ENCODE results near the gene ECSCR.
"Not testable (repeated sequence)": the region's sequence is repeated elsewhere in the genome, so short reads cannot be mapped to it uniquely, and the experiment has no call there.

Gene ECSCR

DNA sequence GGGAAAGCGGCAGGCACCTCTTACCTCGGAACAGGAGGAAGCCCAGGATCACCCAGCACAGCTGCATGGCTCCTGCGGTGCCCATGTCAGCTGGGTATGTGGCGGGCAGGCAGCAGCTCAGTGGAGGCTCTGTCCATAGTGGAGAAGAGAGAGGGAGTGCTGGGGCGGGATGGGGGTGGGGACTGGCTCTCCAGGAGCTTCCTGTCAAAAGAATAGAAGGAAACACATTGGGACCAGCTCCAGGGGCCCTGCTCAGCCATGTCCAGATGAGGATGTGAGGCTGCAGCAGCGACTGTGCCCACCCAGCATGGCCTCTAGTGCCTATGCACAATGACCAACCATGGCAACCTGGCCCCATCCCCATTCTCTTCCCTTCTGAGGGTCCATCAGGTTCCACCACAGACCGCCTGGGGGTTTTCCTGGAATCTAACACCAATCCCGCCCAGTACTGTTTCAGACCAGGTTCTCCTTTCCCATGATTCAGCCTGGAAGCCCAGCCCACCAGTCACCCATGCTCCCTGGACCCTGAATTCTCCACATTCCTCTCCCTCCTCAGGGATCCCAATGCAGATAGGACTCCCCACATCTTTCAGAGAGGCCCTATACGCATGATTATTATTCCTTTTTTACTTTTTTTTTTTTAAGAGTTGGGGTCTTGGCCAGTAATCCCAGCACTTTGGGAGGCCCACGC lies at the start of gene ECSCR:
Gene ECSCR, minus strand, starts transcription at position 158 of the 691 bp plus-strand sequence. Its CDS starts 73 bp downstream, at position 85.
- no peak within 1 kb of the TSS for H3K4me3 ChIP-seq (ENCODE audit: low read depth, low read length)
- no peak for TF ChIP-seq CTCF (IDR thresholded peaks at IDR 0.05; ENCODE audit: low read depth, low read length)

DNA sequence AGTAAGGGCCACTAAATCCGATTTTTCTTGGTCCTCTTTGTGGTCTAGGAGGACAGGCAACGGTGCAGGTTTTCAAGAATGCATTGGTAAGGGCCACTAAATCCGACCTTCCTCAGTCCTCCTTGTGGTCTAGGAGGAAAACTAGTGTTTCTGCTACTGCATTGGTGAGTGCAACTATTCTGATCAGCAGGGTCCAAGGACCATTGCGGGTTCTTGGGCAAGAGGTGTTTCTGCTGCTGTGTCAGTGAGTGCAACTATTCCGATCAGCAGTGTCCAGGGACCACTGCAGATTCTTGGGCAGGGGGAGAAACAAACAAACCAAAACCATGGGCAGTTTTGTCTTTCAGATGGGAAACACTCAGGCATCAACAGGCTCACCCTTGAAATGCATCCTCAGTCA lies 42.2 kb upstream of the ECSCR start:
- H3K4me3 ChIP-seq (ENCODE audit: low read depth, low read length): not testable (repeated sequence)

DNA sequence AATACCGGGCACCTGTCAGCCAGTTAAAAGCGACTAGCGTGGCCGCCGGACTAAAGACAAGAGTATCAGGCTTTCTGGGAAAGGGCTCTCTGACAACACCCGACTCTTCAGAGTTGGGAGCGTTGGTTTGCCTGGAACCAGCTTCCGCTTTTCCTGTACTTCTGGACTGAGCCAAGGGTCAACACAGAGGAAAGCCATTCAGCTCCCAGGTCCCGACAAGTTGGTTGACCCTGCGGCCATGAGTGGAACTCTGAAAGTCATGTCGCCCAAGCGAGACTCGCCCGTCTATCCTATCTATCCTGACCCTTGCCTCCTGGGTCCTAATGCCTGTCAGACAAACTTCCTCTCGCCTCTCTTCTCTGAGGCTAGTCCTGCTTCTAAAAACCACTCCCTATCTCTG lies 41.3 kb upstream of the ECSCR start:
- H3K4me3 ChIP-seq (ENCODE audit: low read depth, low read length): not testable (repeated sequence)

- not testable (repeated sequence) for H3K4me3 ChIP-seq (ENCODE audit: low read depth, low read length)
These were observed 40.7 kb upstream of the ECSCR start for GRCh38 chr5:139503036-139503817.

DNA sequence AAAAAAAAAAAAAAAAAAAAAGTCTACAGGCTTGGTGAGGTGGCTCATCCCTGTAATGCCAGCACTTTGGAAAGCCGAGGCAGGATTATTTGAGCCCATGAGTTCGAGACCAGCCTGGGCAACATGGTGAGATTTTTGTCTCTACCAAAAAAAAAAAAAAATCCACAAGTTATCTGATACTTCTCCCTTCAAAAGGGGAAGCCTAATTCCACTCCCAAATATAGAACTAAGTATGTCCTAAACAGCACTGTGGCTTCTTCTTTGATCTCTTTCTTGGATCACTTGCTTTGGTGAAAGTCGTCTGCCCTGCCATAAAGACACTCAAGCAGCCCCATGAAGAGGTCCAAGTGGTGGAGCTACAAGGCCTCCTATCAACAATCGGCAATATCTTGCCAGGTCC lies 38.8 kb upstream of the ECSCR start:
- TF ChIP-seq CTCF (IDR thresholded peaks at IDR 0.05; ENCODE audit: low read depth, low read length): no peak
- H3K4me3 ChIP-seq (ENCODE audit: low read depth, low read length): no peak overlapping the region

DNA sequence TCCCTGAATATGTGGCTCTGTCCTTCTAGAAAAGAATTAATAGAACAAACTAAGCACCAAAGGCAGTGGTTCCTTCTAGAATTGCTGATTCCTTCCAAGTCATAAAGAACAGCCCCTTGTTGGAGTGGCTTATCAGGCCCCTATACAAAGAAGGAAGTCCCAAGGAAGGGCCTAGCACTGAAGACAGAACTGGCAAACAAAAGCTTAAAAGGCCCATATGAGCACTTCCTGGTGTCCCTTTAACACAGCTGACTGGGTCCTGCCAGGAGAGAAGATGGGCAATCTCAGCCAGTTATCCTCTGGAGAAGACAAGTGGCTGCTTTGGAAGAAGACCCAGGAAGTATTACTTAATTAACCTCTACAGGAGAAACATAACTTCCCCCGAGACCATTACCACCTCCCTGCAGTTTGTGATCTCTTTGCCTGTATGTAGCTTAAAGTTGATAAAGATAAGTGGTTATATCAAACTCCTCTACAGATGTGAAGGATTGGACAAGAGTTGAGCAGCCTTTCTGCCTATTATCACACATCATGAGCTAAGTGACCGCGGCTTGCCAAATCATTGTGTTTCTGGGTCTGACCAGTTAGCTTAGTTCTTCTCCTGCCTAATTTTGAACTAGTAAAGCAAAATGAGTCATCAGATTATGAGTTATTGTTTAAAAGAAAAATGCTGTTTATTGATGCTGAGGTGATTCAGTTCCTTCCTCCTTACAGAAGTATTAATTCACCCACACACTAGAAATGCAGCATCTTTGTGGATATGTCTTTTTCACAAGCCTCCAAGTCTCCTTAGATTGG lies 33.3 kb upstream of the ECSCR start:
- TF ChIP-seq CTCF (IDR thresholded peaks at IDR 0.05; ENCODE audit: low read depth, low read length): no peak
- no peak overlapping the region for H3K4me3 ChIP-seq (ENCODE audit: low read depth, low read length)

DNA sequence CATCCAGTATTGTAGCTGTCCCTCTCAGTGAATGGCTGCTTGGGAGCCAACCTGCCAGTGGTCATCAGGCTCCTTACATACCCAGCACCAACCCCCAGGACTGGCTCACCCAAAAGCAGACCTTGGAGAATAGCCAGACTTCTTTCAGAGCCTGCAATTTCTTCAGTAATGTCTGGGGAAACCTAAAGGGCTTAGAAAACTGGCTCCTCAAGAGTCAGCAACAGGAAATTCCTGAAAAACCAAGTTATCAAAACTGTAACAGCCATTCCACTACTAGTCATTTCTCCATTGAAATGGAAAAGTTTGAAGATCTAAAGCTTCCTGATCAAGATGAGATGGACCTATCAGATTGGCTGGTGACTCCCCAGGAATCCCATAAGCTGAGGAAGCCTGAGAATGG lies 32.3 kb upstream of the ECSCR start:
- no peak overlapping the region for H3K4me3 ChIP-seq (ENCODE audit: low read depth, low read length)
- TF ChIP-seq CTCF (IDR thresholded peaks at IDR 0.05; ENCODE audit: low read depth, low read length): no peak

- TF ChIP-seq CTCF (IDR thresholded peaks at IDR 0.05; ENCODE audit: low read depth, low read length): no peak
- no peak overlapping the region for H3K4me3 ChIP-seq (ENCODE audit: low read depth, low read length)
These were observed 31.7 kb upstream of the ECSCR start for GRCh38 chr5:139494256-139494655.

All from WI38 (cell line).